SK-N-DZ (cell line): ENCODE measurements around the gene PAK3.

Source experiments
- DNase-seq: peaks from one replicate; pipeline ENCODE4 v3.0.0-alpha.2; 2015; ENCODE audit warnings: low spot score
- small RNA-seq, 2 experiments: library from RNA; depleted of rRNA; stranded (forward); fragments of <200 nt; gene quantifications; one replicate each; pipeline ENCODE3, GENCODE V24; 2014

The PAK3 gene

GRCh38 chrX:111260451-111260850 lies 164.5 kb downstream of the PAK3 start:
- no peak for DNase-seq

- no peak for DNase-seq
Observed at GRCh38 chrX:111262086-111262485, 166.1 kb downstream of the PAK3 start.

GRCh38 chrX:111264385-111264784 lies 168.4 kb downstream of the PAK3 start:
- DNase-seq, result peak; percentile 79

- DNase-seq, result no peak
Observed at GRCh38 chrX:111265486-111265885, 169.5 kb downstream of the PAK3 start.

- DNase-seq, result no peak
Observed at GRCh38 chrX:111268506-111268905, 172.5 kb downstream of the PAK3 start.

- no peak for DNase-seq
Observed at GRCh38 chrX:111270339-111270738, 174.3 kb downstream of the PAK3 start, which contains the start of gene CAPN6. Gene CAPN6 (minus strand): TSS chrX:111270483. CDS start chrX:111263936, 6,547 bp downstream.

Small RNA genes lying within 50 kb of the gene (small RNA-seq; reads per million reads assigned to genes)
- gene FCF1P4, result 0 reads per million in 2 experiments
